Activated naive CD4-positive, alpha-beta T cell (primary cell): ENCODE data around the gene KRT80.

ENCODE experiments used
- DNase-seq, 4 experiments: peaks; one replicate each; lab custom pipeline; 2025; lab: John Stamatoyannopoulos, UW

The KRT80 gene

DNA sequence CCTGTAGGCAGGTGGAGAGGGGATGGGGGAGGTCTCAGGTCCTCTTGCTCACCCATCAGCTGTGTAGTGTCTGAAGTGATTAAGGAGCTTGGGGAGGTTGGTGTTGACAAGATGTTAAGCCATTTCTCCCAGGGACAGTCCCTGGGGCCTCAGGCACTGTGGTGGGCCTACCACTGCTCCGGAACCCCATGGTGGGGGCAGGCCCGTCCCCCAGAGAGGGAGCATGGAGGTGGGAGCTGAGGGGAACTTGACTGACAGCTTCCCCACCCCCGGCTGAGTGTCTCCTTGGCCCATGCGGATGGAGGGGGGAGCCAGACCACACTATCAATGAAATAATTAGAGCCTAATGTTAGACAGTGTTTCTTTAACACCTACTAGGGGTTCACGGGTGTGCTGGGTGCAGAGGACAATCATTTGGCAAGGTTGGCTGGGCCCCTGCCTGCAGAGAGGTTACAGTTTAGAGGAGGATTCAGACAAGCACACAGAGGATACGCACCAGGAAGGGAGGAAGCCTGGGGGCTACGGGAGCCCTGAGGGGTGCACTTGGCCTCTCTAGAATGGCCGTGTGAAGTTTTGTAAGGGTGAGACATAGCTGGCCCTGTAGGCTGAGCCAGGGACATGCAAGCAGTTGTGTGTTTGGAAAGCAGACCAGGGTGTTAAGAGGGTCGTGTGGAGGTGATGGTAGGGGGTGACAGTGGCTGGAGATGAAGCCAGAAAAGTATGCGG, 19.3 kb upstream of the KRT80 start:
- DNase-seq, result no peak

DNA sequence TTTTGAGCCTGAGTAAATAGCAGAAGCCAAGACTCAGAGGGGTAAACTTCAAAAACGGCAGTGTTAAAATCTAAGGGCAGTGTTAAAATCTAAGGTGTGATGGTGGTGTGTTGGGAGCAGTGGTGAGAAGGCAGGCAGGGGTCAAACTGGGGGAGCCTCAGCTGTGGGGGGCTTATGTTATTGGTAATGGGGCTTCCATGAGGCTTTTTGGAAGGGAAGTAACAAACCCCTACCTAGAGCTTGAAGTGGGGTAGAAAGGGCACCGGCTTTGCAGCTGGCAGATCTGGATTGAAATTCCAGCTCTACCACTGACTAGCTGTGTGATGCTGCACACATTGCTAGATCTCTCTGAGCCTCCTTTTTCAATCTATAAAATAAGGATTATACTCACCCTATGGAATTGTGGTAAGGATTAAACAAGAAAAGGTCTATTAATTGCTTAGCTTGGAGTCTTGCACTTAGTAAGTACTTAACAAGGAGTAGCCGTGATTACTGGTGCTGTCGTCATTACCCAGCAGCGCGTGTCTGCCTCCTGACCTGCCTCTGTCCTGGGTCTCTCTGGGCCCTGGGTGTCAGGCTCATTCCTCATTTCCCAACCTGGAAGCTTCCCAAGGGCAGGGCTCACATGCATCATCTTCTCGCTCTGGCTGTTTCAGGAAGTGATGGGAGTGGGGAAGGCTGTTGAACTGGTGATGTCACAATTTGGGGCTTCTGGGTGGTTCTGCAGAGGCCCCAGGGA, 18.5 kb upstream of the KRT80 start:
- no peak for DNase-seq

DNA sequence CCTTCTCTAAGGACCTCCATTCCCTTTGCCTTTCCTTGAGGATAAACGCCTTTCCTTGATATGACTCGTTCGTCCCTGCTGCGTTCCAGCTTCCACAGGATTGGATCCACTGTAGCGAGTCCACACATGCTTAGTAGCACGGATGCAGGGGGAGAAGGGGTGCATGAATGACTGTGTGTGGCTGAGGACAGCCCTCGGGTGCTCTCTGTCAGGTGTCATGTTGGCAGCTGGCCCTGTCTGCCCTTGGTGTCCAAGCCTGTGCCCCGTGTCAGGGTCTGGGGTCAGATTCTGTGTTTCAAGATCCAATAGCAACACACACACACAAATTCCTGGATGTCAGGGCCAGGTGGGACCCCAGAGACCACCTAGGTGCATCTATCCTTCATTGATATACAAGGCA, 17.5 kb upstream of the KRT80 start:
- DNase-seq, result no peak

GRCh38 chr12:52208424-52209165, 16.8 kb upstream of the KRT80 start:
- no peak for DNase-seq

DNA sequence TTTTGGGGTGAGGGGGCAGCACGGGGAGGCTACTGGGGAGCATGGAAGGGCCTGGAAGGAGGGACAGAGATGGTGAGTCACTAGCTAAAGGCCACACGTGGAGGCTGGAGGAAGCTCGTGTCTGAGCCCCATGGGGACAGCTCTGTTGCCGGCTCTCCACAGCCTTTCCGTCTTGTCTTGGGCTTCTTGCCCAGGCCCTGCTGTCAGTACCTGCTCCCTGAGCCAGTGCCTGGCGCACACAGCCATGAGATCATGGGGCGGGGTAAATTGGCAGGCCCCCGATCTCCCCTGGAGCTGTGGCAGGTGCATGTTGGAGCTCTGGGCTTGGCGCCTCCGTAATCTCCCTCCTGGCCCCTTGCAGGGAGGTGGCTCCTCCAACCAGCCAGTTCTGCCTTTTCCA, 16.1 kb upstream of the KRT80 start:
- no peak for DNase-seq

DNA sequence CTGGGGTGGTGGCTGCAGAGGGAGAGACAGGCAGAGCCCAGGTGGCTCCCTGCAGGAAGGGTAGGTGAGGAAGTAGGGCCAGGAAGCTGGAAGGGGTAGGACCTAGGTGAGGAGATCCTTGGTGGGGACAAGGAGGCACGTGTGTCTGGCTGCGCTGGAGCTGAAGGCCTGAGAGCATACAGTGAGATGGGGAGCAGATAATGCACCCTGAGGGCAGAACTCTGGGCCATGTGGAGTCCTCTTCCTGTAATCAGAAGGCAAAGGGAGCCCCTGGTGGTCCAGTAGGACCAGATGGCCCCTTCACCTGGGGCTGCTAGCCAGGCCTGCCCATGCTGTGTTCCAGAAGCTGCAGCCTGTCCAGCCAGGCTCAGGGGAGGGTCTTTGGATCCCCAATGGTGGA, 15.3 kb upstream of the KRT80 start:
- no peak for DNase-seq

GRCh38 chr12:52206304-52207040, 14.7 kb upstream of the KRT80 start:
- DNase-seq, result no peak

- no peak for DNase-seq
These were observed 13.9 kb upstream of the KRT80 start for GRCh38 chr12:52205612-52206303.

DNA sequence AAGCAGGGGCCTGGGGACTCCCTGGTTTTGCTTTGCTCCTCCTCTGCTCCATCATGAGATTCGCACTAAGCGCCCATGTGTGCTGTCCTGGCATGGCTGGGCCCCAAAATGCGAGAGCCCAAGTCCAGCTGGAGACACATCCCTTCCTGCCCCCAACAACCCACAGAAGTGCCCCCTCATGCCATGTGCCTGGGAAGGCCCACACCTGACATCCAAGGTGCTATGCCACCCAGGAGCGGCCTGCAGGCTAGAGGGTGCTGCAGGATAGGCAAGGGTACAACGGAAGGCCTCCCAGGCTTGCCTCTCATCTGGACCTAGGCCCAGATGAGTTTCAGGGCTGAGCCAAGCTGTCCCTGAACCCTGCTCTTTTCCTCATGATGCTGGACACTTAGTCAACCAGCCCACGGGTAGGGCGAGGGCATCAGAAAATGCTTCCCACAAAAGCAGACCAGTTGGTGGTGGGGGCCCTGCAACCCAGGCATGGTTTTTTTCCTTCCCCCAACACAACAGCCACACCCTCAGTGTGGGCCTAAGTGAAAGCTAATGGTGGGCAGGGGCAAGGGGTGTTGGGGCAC, 13.2 kb upstream of the KRT80 start:
- no peak for DNase-seq

DNA sequence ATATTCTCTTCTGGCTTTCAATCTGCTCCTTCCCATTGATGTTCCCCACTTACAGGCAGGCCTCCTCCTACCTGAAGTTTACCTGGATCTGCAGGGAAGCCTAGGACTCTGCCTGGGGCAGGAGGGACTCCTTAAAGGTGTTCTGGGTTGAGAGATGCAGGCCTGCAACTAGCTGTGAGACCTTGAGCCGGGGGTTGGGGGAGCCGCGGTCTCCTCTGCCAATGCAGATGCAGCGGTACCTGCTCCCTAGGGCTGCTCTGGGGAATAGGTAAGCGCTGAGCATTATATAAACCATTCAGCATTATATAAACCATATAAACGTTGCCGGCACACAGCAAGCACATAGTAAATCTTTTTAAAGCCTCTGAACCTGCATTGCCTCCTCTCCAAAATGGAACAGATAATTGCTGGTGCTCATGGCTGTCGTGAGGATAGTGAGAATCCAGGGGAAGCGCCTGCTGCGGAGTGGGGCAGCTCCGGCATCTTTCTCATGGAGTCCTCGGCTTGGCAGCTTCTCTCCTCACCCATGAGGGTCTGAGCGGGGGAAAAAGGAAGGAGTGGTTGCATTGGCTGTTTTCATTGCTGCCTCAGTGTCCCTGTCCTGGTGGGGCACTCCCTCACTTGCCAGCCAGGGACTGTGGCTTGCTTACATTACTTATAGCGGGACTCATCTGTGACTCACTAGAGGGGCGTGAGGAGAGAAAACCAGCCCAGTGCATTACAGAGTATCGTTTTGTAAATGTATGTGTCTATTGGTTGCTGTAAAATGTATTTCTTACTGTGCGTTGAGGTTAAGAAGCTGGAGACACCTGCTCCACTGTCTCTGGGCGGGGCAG, 12.5 kb upstream of the KRT80 start:
- DNase-seq, result no peak

- DNase-seq, result no peak
These were observed 11.5 kb upstream of the KRT80 start for GRCh38 chr12:52203079-52203921.

DNA sequence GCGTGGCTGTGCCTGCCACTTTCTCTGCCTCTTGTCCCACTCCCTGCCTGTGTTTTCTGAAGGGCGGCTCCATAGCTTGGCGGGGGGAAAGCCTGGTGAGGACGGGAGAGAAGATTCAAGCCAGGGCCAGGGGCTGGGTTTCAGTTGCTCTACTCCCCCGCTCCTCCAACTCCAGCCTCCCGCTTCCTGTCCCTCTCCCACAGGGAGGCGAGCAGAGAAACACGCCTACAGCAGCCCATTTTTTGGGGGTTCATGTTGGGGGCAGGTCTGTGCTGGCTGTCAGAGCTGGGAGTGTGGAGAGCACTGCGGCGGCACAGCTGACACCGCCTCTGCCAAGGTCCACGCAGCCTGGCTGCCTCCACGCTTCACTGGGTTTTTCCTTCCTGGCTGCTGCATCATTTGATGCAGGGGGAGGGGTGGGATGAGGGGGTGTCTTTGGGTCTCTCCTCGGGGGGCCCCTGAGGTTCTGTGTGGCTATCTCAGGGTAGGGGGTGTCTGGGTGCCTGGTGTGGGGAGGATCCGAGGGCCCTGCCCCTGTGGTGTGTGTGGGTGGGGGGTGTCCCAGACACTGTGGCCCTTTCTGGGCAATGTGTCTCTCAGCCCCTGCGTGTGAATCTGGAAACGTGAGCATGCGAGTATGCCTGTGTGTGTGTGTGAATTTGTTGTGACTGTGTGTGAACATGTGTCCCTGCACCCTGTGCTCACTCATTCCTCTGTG, 10.7 kb upstream of the KRT80 start:
- DNase-seq, result no peak

GRCh38 chr12:52201451-52201839, 9.6 kb upstream of the KRT80 start:
- no peak for DNase-seq

GRCh38 chr12:52200781-52201450, 9.1 kb upstream of the KRT80 start:
- no peak for DNase-seq

- no peak for DNase-seq
These were observed 8.4 kb upstream of the KRT80 start for GRCh38 chr12:52200086-52200780.

GRCh38 chr12:52199294-52199919, 7.6 kb upstream of the KRT80 start:
- no peak for DNase-seq
